Skeletal muscle satellite cell (primary cell): Measurements from ENCODE around the gene SORL1.

Experiments used
- H3K27me3 ChIP-seq: 2 replicates; pipeline ENCODE4 v1.7.0; 2013; ENCODE audit warnings: low read length; ENCODE audit not compliant: control insufficient read depth, insufficient read depth
- H3K36me3 ChIP-seq: 2 replicates; pipeline ENCODE4 v1.7.0; 2013; ENCODE audit warnings: mild to moderate bottlenecking, control low read depth, low read length; ENCODE audit not compliant: insufficient read depth
- H3K4me1 ChIP-seq: 2 replicates; pipeline ENCODE4 v1.7.0; 2013; ENCODE audit warnings: low read length; ENCODE audit not compliant: control insufficient read depth, insufficient read depth
- H3K4me2 ChIP-seq: 2 replicates; pipeline ENCODE4 v1.7.0; 2013; ENCODE audit warnings: mild to moderate bottlenecking, low read length
- H3K4me3 ChIP-seq: 2 replicates; pipeline ENCODE4 v1.7.0; 2013; ENCODE audit warnings: low read length
- H3K9ac ChIP-seq: 2 replicates; pipeline ENCODE4 v1.7.0; 2013; ENCODE audit warnings: mild to moderate bottlenecking, low read depth, low read length, moderate library complexity
- H3K9me3 ChIP-seq: replicated peaks from 2 replicates; pipeline ENCODE4 v1.7.0; 2013; ENCODE audit warnings: mild to moderate bottlenecking, control low read depth, low read length

The SORL1 gene

GRCh38 chr11:121417607-121418006 lies 34.5 kb upstream of the SORL1 start:
- Histone ChIP-seq H3K9me3 (no peaks in the 10 kb centered on the region), H3K36me3 (no peaks in the 10 kb centered on the region), H3K4me1 (peaks cover 4% of the 10 kb centered on the region), H3K27me3 (peaks cover 61% of the 10 kb centered on the region), H3K9ac (no peak overlapping the region), H3K4me2 (no peak overlapping the region), H3K4me3 (no peak overlapping the region)

- Histone ChIP-seq H3K9ac (no peak overlapping the region), H3K27me3 (peaks cover 61% of the 10 kb centered on the region), H3K4me3 (no peak overlapping the region), H3K4me2 (no peak overlapping the region), H3K36me3 (no peaks in the 10 kb centered on the region), H3K9me3 (no peaks in the 10 kb centered on the region), H3K4me1 (peaks cover 4% of the 10 kb centered on the region)
Observed at GRCh38 chr11:121418625-121419114, 33.4 kb upstream of the SORL1 start.

- Histone ChIP-seq H3K4me2 (no peak overlapping the region), H3K4me1 (peaks cover 4% of the 10 kb centered on the region), H3K4me3 (no peak overlapping the region), H3K36me3 (no peaks in the 10 kb centered on the region), H3K9ac (no peak overlapping the region), H3K9me3 (no peaks in the 10 kb centered on the region), H3K27me3 (peaks cover 62% of the 10 kb centered on the region)
Observed at GRCh38 chr11:121419836-121420235, 32.3 kb upstream of the SORL1 start.

- Histone ChIP-seq H3K4me2 (no peak overlapping the region), H3K9ac (no peak overlapping the region), H3K9me3 (no peaks in the 10 kb centered on the region), H3K4me3 (no peak overlapping the region), H3K4me1 (peaks cover 4% of the 10 kb centered on the region), H3K36me3 (no peaks in the 10 kb centered on the region), H3K27me3 (peaks cover 61% of the 10 kb centered on the region)
Observed at GRCh38 chr11:121420398-121420797, 31.7 kb upstream of the SORL1 start.

GRCh38 chr11:121421149-121421901 lies 30.8 kb upstream of the SORL1 start:
- peaks cover 64% of the 10 kb centered on the region for H3K27me3 ChIP-seq
- peaks cover 4% of the 10 kb centered on the region for H3K4me1 ChIP-seq
- no peaks in the 10 kb centered on the region for H3K36me3 ChIP-seq
- no peak overlapping the region for H3K4me2 ChIP-seq
- H3K9ac ChIP-seq, result no peak overlapping the region
- no peak overlapping the region for H3K4me3 ChIP-seq
- no peaks in the 10 kb centered on the region for H3K9me3 ChIP-seq

- Histone ChIP-seq H3K4me2 (no peak overlapping the region), H3K4me3 (no peak overlapping the region), H3K9ac (no peak overlapping the region), H3K36me3 (no peaks in the 10 kb centered on the region), H3K4me1 (no peaks in the 10 kb centered on the region), H3K27me3 (peaks cover 77% of the 10 kb centered on the region), H3K9me3 (no peaks in the 10 kb centered on the region)
Observed at GRCh38 chr11:121422675-121423074, 29.4 kb upstream of the SORL1 start.

GRCh38 chr11:121425828-121426227 lies 26.3 kb upstream of the SORL1 start:
- Histone ChIP-seq H3K4me2 (no peak overlapping the region), H3K4me3 (no peak overlapping the region), H3K36me3 (no peaks in the 10 kb centered on the region), H3K9me3 (no peaks in the 10 kb centered on the region), H3K27me3 (peaks cover 69% of the 10 kb centered on the region), H3K4me1 (no peaks in the 10 kb centered on the region), H3K9ac (no peak overlapping the region)

- no peak overlapping the region for H3K4me3 ChIP-seq
- no peaks in the 10 kb centered on the region for H3K4me1 ChIP-seq
- no peaks in the 10 kb centered on the region for H3K36me3 ChIP-seq
- H3K9ac ChIP-seq, result no peak overlapping the region
- H3K4me2 ChIP-seq, result peak overlapping the region; percentile 44
- H3K9me3 ChIP-seq, result no peaks in the 10 kb centered on the region
- peaks cover 65% of the 10 kb centered on the region for H3K27me3 ChIP-seq
Observed at GRCh38 chr11:121426476-121427399, 25.4 kb upstream of the SORL1 start.

- H3K9ac ChIP-seq, result no peak overlapping the region
- H3K27me3 ChIP-seq, result peaks cover 67% of the 10 kb centered on the region
- no peak overlapping the region for H3K4me3 ChIP-seq
- no peaks in the 10 kb centered on the region for H3K4me1 ChIP-seq
- peak overlapping the region; percentile 44 for H3K4me2 ChIP-seq
- H3K36me3 ChIP-seq, result no peaks in the 10 kb centered on the region
- H3K9me3 ChIP-seq, result no peaks in the 10 kb centered on the region
Observed at GRCh38 chr11:121427400-121427744, 24.7 kb upstream of the SORL1 start.

- H3K36me3 ChIP-seq, result no peaks in the 10 kb centered on the region
- no peaks in the 10 kb centered on the region for H3K4me1 ChIP-seq
- no peaks in the 10 kb centered on the region for H3K9me3 ChIP-seq
- H3K9ac ChIP-seq, result no peak overlapping the region
- peaks cover 63% of the 10 kb centered on the region for H3K27me3 ChIP-seq
- no peak overlapping the region for H3K4me3 ChIP-seq
- H3K4me2 ChIP-seq, result no peak overlapping the region
Observed at GRCh38 chr11:121429556-121429955, 22.6 kb upstream of the SORL1 start.

GRCh38 chr11:121431820-121432526 lies 20.1 kb upstream of the SORL1 start:
- H3K4me2 ChIP-seq, result no peak overlapping the region
- H3K27me3 ChIP-seq, result peaks cover 67% of the 10 kb centered on the region
- H3K4me3 ChIP-seq, result no peak overlapping the region
- H3K4me1 ChIP-seq, result no peaks in the 10 kb centered on the region
- no peaks in the 10 kb centered on the region for H3K36me3 ChIP-seq
- no peaks in the 10 kb centered on the region for H3K9me3 ChIP-seq
- no peak overlapping the region for H3K9ac ChIP-seq
